Endothelial cell of umbilical vein (primary cell): ENCODE results near the gene EEIG1. TPM values are rescaled to one million over a fixed set of nuclear protein-coding genes. Genes with fewer than 3 reads are reported as not detected.
A peak's percentile ranks its signal among the peaks of the same experiment; 100 is the strongest.

ENCODE experiments used
- BruUV-seq: library from RNA; stranded (reverse); fragments of 400-500 nt; replicated peaks from 2 replicates; lab custom pipeline; 2021; lab: Mats Ljungman, UMichigan
- CTCF ChIA-PET: fragments of 300-600, 350-600 bp; sonication (Branson Sonifier 250); formaldehyde crosslinking; loops from one replicate; lab custom pipeline; 2021; ENCODE audit warnings: antibody characterized with exemption, inconsistent platforms; lab: Charles Lee
- POLR2A ChIA-PET: fragments of 300-600, 350-600 bp; sonication (Branson Sonifier 250); formaldehyde crosslinking; loops from one replicate; lab custom pipeline; 2021; ENCODE audit warnings: antibody characterized with exemption, inconsistent platforms; lab: Charles Lee
- DNase-seq: peaks from one replicate; pipeline ENCODE4 v3.0.0-alpha.2; 2011; ENCODE audit warnings: low read depth, low spot score
- FAIRE-seq: peaks from 2 replicates; lab custom pipeline; 2011; peaks lifted over from hg19 to GRCh38; lab: Jason Lieb, UNC
- H2AFZ ChIP-seq: 2 replicates; pipeline ENCODE4 v1.6.0; 2012; ENCODE audit warnings: low read depth, low read length, control low read depth, inconsistent platforms
- H3K27ac ChIP-seq: 2 replicates; pipeline ENCODE4 v1.5.1; 2011; ENCODE audit warnings: low read depth, mild to moderate bottlenecking, control low read depth, low read length, moderate library complexity; ENCODE audit not compliant: insufficient read depth
- H3K27me3 ChIP-seq, 2 experiments: 2 replicates each; pipeline versions ENCODE4 v1.6.0 to v1.6.1; 2011; ENCODE audit warnings: low read length in 2 of 2, mixed read lengths in 1 of 2; ENCODE audit not compliant: control insufficient read depth in 2 of 2, insufficient read depth in 2 of 2
- H3K36me3 ChIP-seq, 2 experiments: 2 replicates in 1 of 2; 3 replicates in 1 of 2; pipeline ENCODE4 v1.5.1; 2011; ENCODE audit warnings: low read length in 2 of 2, mild to moderate bottlenecking in 1 of 2, moderate library complexity in 1 of 2; ENCODE audit not compliant: control insufficient read depth in 2 of 2, insufficient read depth in 2 of 2; ENCODE audit errors: extremely low read depth in 1 of 2
- H3K4me1 ChIP-seq: 3 replicates; pipeline ENCODE4 v1.5.1; 2011; ENCODE audit warnings: mild to moderate bottlenecking, low read length; ENCODE audit not compliant: control insufficient read depth, insufficient read depth; ENCODE audit errors: extremely low read depth
- H3K4me2 ChIP-seq: 2 replicates; pipeline ENCODE4 v1.6.1; 2011; ENCODE audit warnings: low read length, control low read depth, mixed read lengths; ENCODE audit not compliant: insufficient read depth
- H3K4me3 ChIP-seq, 3 experiments: fragments of 200-600 bp in 1 of 3; sonication (generic), shearing (Covaris generic) in 1 of 3; replicated peaks in 1 of 3; 2 replicates each; pipeline ENCODE4 v1.5.1; 2011 to 2016; ENCODE audit warnings: control low read depth in 3 of 3, low read length in 3 of 3, mild to moderate bottlenecking in 2 of 3, inconsistent platforms in 1 of 3, low read depth in 1 of 3, moderate library complexity in 1 of 3; ENCODE audit not compliant: insufficient read depth in 1 of 3
- H3K79me2 ChIP-seq: 2 replicates; pipeline ENCODE4 v1.6.0; 2012; ENCODE audit warnings: low read length, inconsistent platforms; ENCODE audit not compliant: control insufficient read depth, insufficient read depth
- H3K9ac ChIP-seq: replicated peaks from 2 replicates; pipeline ENCODE3; 2011; ENCODE audit warnings: low read length, control low read depth; ENCODE audit not compliant: insufficient read depth; ENCODE audit errors: extremely low read depth
- H3K9me1 ChIP-seq: replicated peaks from 3 replicates; pipeline ENCODE4 v1.6.0; 2011; ENCODE audit warnings: mild to moderate bottlenecking, low read length; ENCODE audit not compliant: control insufficient read depth, insufficient read depth; ENCODE audit errors: extremely low read depth
- H3K9me3 ChIP-seq: replicated peaks from 2 replicates; pipeline ENCODE4 v1.5.1; 2012; ENCODE audit warnings: low read length, inconsistent platforms; ENCODE audit not compliant: control insufficient read depth, insufficient read depth
- H4K20me1 ChIP-seq: replicated peaks from 2 replicates; pipeline ENCODE3; 2011; ENCODE audit warnings: mild to moderate bottlenecking, low read length; ENCODE audit not compliant: control insufficient read depth, insufficient read depth; ENCODE audit errors: extremely low read depth
- CTCF ChIP-seq, 2 donors: IDR thresholded peaks; 1 replicate in 1 of 2; 2 replicates in 1 of 2; pipeline ENCODE4 v1.5.1; 2011; ENCODE audit warnings: low read length in 2 of 2, mild to moderate bottlenecking in 2 of 2, moderate library complexity in 2 of 2, control low read depth in 1 of 2, inconsistent platforms in 1 of 2, low read depth in 1 of 2; ENCODE audit not compliant: insufficient read depth in 1 of 2; ENCODE audit errors: extremely low read depth in 1 of 2
- EZH2 ChIP-seq: IDR thresholded peaks from 2 replicates; pipeline ENCODE4 v1.6.1; 2012; ENCODE audit warnings: borderline replicate concordance, low read depth, mild to moderate bottlenecking, moderate library complexity, low read length, inconsistent platforms; ENCODE audit not compliant: severe bottlenecking
- FOS ChIP-seq: IDR thresholded peaks from 2 replicates; pipeline ENCODE4 v1.6.1; 2011; ENCODE audit warnings: mild to moderate bottlenecking, low read length, moderate library complexity, borderline replicate concordance; ENCODE audit not compliant: insufficient read depth
- GATA2 ChIP-seq: IDR thresholded peaks from 2 replicates; pipeline ENCODE4 v1.7.0; 2011; ENCODE audit warnings: low read depth, mild to moderate bottlenecking, moderate library complexity, mixed read lengths, low read length; ENCODE audit not compliant: insufficient read length, insufficient read depth
- MYC ChIP-seq: IDR thresholded peaks from one replicate; pipeline ENCODE4 v1.6.1; 2011; ENCODE audit warnings: mild to moderate bottlenecking, low read depth, low read length
- dilution Hi-C: fragments of 300-500 bp; cut with MboI; formaldehyde crosslinking; loops from one replicate; pipeline ENCODE4 v1.15.0; 2019; ENCODE audit warnings: low sequenced_read_pairs; ENCODE audit not compliant: extremely low pct_ligation_motif_present
- intact Hi-C: fragments of 100-400 bp; cut with micrococcal nuclease; formaldehyde crosslinking; loops from one replicate; pipeline ENCODE4 v1.10.0; 2022
- polyA plus RNA-seq, 4 experiments: library from polyadenylated mRNA; depleted of rRNA in 3 of 4; stranded (reverse) in 3 of 4; unstranded in 1 of 4; fragments of >200 nt; gene quantifications; 2 replicates each; pipeline versions ENCODE4 v1.2.1 to v1.2.3, GENCODE V29; 2011 to 2012; ENCODE audit warnings: missing spikeins in 1 of 4
- total RNA-seq: library from RNA; stranded (reverse); gene quantifications from 2 replicates; pipeline ENCODE4 v1.2.3, GENCODE V29; 2021

EEIG1 gene
- total and polyA plus RNA-seq, 2 donors (not counting 3 experiments of a cell fraction or from before 2014, with no cell fraction given): 8.4 to 19.0 TPM

- FAIRE-seq: peak; percentile 60
- Histone ChIP-seq H2AFZ (no peak overlapping the region), H3K4me2 (peak overlapping the region; percentile 56), H3K27ac (no peak overlapping the region), H3K4me1 (peaks cover 22% of the 10 kb centered on the region), H3K4me3 (peak overlapping the region in 2 of 3 experiments; percentile 61), H4K20me1 (no peaks in the 10 kb centered on the region), H3K27me3 (no peaks in the 10 kb centered on the region), H3K9me1 (no peaks in the 10 kb centered on the region), H3K9ac (no peak overlapping the region), H3K9me3 (no peaks in the 10 kb centered on the region), H3K36me3 (no peaks in the 10 kb centered on the region), H3K79me2 (peaks cover 17% of the 10 kb centered on the region)
- TF ChIP-seq MYC (no peak), EZH2 (no peak), GATA2 (no peak), FOS (no peak), CTCF (IDR thresholded peaks at IDR 0.05; ENCODE audit: extremely low read depth in 1 of 2, insufficient read depth in 1 of 2, low read depth in 1 of 2, low read length in 2 of 2) (no peak)
- POLR2A ChIA-PET: no interaction called here
- intact Hi-C loops: no loop called here
- DNase-seq: no peak
- CTCF ChIA-PET: interaction anchor here (1.3 to 10.3 kb wide), 4 partner anchors 11 to 56 kb away, joined by 4 to 71 read pairs (median 4); no protein-coding TSS in a partner anchor
- no TSS peak for BruUV-seq
- dilution Hi-C loops: no loop called here
These were observed 1.8 kb downstream of the EEIG1 start for GRCh38 chr9:127979015-127979332.
